C4-2B (cell line): ENCODE results near the gene SLC2A9.

Experiments used
- H3K27ac ChIP-seq: fragments of 450-650 bp; 2 replicates; pipeline ENCODE4 v1.5.1; 2017
- CTCF ChIP-seq: fragments of 450-650 bp; conservative IDR thresholded peaks from 2 replicates; pipeline ENCODE4 v1.5.1; 2017; ENCODE audit warnings: mild to moderate bottlenecking
- ZFX ChIP-seq: fragments of 450-650 bp; IDR thresholded peaks from 2 replicates; pipeline ENCODE4 v1.6.1; 2017

The SLC2A9 gene

GRCh38 chr4:9931146-9931545, 90.2 kb downstream of the SLC2A9 start:
- H3K27ac ChIP-seq: no peak overlapping the region

GRCh38 chr4:9929111-9929510, 92.2 kb downstream of the SLC2A9 start:
- TF ChIP-seq ZFX (no peak), CTCF (no peak)
- no peak overlapping the region for H3K27ac ChIP-seq

More at GRCh38 chr4:9931146-9931545, 90.2 kb downstream of the SLC2A9 start:
- TF ChIP-seq CTCF: no peak
- TF ChIP-seq ZFX: no peak

GRCh38 chr4:9927341-9928007, 93.8 kb downstream of the SLC2A9 start:
- no peak overlapping the region for H3K27ac ChIP-seq
- TF ChIP-seq CTCF: no peak; the same call in 1 of the 2 replicates
- no peak for TF ChIP-seq ZFX

GRCh38 chr4:9926586-9926985, 94.7 kb downstream of the SLC2A9 start:
- no peak overlapping the region for H3K27ac ChIP-seq
- TF ChIP-seq ZFX (no peak), CTCF (no peak)

GRCh38 chr4:9925750-9926439, 95.4 kb downstream of the SLC2A9 start:
- TF ChIP-seq ZFX (no peak), CTCF (no peak)

GRCh38 chr4:9924750-9925149, 96.5 kb downstream of the SLC2A9 start:
- H3K27ac ChIP-seq: no peak overlapping the region
- no peak for TF ChIP-seq CTCF
- no peak for TF ChIP-seq ZFX

More at GRCh38 chr4:9925750-9926439, 95.4 kb downstream of the SLC2A9 start:
- H3K27ac ChIP-seq: no peak overlapping the region

GRCh38 chr4:9923195-9923812, 98.0 kb downstream of the SLC2A9 start:
- peak overlapping the region; percentile 5; the same call in 1 of the 2 replicates for H3K27ac ChIP-seq
- TF ChIP-seq CTCF (no peak), ZFX (no peak)
